NOMO-1 treated with DMSO at 0.1 percent for 48 hours (cell line): Measurements from ENCODE around the gene FAM222B.
A peak's percentile ranks its signal among the peaks of the same experiment; 100 is the strongest.
"Not testable (repeated sequence)": the region's sequence is repeated elsewhere in the genome, so short reads cannot be mapped to it uniquely, and the experiment has no call there.

Experiments used
- DNase-seq: peaks from one replicate; lab custom pipeline; 2025; ENCODE audit not compliant: unreplicated experiment; lab: John Stamatoyannopoulos, UW

FAM222B gene, protein sequence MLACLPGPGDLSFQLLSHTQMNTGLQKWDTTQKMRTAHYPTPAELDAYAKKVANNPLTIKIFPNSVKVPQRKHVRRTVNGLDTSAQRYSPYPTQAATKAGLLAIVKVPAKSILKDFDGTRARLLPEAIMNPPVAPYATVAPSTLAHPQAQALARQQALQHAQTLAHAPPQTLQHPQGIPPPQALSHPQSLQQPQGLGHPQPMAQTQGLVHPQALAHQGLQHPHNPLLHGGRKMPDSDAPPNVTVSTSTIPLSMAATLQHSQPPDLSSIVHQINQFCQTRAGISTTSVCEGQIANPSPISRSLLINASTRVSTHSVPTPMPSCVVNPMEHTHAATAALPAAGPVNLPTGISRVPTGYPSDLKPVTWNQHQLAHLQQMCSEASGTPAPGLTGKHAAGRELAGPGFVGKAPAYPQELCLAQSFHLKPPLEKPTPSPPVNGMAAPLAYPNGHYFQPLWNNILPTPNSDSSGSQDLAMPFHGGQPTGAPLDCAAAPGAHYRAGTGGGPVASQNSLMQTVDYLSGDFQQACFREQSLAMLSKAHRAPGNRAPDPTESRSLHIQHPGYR

GRCh38 chr17:28842282-28843012 lies at the start of gene FAM222B:
Gene FAM222B, minus strand, starts transcription at chr17:28842790. Its CDS starts 76,123 bp downstream, at chr17:28766667.
- DNase-seq: peak; percentile 64

DNA sequence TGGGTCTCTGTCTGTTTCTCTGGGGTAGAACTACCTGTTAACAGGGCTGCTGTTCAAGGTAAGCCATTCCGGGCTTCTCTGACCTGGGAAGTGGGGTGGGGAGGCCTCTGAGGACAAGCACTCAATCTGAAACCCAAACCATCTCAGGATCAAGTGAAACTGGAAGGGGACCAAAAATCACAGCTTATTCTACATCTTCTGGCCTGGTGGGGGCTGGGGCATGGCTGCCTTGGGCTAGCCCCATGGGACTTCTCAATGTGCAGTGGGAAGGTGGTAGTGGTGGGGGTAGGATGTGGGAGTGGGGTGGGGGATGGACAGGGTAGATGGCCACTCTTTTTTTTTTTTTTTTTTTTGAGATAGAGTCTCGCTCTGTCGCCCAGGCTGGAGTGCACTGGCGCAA lies 49.4 kb upstream of the FAM222B start:
- no peak for DNase-seq

DNA sequence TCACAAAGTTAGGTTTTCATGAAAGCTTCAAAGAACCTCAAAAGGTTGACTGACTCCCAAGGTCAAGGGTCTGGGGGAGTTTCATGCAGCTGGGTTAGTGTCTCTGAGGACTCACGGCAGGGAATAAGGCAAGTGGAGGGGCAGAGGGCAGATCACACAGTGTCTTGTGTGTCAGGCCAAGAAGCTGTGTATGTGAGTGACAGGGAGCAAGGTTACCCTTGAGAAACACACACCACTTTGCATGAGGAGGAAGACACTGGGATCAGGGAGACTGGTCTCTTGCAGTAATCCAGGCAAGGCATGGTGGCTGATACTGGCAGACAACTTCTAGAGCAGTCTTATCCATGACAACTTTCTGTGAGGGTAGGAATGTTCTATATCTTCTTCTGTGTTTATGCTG lies 48.6 kb upstream of the FAM222B start:
- DNase-seq: no peak

DNA sequence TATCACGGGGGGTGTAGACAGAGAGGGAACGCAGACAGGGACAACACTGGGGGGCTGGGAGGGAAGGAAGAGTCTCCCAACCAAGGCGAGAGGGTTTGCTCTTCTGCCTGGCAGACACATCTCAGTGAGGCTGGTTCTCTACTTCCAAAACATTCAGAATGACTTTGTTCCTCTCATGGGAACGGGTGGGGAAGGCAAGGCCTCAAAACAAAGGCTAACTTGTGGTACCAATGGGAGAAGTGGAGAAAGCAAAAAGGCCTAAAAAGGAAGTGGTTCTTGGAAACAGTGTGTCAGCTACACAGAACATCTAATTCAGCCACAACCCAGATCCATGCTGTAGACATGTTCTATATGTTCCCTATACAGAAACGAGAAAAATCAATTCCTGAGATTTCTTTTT lies 47.4 kb upstream of the FAM222B start:
- no peak for DNase-seq

GRCh38 chr17:28888832-28889231 lies 46.2 kb upstream of the FAM222B start:
- no peak for DNase-seq

- DNase-seq: no peak
Measured at GRCh38 chr17:28887871-28888471, 45.4 kb upstream of the FAM222B start.

DNA sequence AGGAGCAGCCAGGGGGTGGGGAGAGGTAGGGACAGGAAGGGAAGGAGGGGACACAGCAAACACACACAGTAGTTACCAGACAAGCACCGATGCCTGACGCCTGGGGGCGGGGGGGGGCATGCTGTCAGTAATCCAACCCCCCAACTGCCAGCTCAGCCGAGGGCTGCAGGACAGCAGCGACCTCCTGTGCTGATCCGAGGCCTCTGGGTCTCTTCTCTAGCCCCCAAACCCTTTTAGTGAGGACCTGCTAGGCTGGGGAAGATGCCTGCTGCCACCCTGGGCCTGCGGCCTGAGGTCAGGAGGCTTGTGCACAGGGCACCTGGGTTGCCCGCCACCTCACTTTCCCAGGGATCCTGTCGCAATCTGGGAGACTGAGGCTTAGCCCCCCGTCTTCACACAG lies 43.4 kb upstream of the FAM222B start:
- no peak for DNase-seq

GRCh38 chr17:28885363-28885762 lies 42.8 kb upstream of the FAM222B start:
- DNase-seq: no peak

GRCh38 chr17:28883967-28884702 lies 41.5 kb upstream of the FAM222B start:
- DNase-seq: no peak

DNA sequence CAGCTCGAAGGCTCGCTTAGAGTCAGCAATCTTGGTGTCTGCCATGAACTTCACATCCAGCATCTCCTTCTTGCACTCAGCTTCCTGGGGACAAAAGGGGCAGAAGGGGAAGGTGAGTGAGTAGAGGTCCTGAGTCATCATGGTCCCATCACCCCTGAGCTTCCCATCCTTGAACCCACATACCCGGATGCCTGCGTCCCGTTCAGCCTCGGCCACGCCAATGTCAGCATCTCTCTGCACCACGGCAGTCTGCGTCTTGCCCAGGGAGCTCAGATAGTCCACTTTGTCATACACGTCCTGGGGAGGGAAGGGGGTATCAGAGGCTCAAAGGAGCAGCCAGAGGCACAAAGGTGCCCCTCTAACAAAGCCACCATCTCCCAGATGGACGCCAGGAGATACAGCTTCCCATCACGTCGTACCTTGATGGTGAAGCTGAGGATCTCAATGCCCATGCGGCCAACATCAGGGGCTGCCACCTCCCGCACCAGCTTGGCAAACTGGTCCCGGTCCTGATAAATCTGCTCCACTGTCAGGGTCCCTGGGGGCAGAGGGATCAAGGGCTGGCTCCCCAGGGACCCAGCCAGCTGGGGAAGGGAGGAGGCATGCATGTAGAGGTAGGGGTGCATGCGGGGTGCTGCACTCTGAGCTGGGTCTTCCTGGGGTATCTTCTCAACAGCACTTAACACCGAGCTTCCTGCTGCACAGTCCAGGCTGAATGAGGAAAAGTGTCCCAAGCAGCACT lies 39.7 kb upstream of the FAM222B start:
- DNase-seq: no peak

DNA sequence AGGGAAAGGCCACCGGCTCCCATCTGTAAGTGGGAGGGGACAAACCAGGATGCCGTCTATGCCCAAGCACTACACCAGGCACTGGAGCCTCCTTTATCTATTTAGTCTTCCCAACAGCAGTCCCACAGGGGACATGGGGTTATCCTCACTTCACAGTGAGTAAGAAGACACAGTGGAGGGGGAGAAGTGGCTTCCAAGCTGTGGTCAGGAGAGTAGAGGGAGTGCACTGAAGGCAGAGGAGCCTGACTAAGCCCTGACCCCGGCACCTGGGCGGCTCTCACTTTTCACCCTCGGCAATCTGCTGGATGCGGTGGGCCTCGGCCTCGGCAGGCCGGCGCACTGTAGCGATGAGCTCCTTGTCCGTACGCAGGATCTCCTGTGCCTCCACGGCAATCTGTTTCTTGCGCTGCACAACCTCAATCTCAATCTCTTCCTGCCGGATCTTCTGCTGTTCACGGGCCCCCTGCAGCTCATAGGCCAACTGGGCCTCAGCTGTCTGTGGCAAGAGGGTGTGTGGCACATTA lies 39.0 kb upstream of the FAM222B start:
- DNase-seq: no peak

- no peak for DNase-seq
Measured at GRCh38 chr17:28880572-28880945, 38.0 kb upstream of the FAM222B start.

DNA sequence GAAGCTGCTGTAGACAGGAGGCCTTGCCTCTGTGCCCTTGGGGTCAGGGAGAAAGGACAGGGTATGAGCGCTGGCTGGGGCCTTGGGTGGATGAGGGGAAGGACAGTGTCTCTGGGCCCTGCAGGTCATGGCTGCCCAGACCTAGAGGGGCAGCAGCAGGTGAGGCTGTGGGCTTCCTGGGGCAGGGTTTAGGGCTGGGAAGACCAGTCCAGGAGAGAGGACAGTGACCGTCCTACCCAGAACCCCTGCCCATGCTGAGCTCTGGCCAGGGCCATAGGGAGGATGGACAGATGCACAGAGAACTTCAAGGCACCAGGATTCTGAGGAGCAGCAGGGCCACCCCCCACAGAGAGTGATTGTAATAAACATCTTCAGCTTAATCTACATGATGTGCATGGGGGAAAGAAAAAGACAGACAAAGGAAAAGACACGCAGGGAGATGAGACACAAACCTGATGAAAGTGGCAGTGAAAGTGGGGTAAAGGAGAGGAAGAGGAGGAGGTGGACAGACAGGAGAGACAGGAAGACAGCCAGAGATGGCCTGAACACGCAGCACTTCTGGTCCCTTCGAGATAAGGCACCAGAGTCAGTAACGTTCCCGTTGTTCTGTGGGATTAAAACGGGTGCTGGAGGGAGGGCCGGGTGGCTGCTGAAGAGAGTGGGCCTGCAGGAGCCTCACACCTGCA lies 37.4 kb upstream of the FAM222B start:
- no peak for DNase-seq

DNA sequence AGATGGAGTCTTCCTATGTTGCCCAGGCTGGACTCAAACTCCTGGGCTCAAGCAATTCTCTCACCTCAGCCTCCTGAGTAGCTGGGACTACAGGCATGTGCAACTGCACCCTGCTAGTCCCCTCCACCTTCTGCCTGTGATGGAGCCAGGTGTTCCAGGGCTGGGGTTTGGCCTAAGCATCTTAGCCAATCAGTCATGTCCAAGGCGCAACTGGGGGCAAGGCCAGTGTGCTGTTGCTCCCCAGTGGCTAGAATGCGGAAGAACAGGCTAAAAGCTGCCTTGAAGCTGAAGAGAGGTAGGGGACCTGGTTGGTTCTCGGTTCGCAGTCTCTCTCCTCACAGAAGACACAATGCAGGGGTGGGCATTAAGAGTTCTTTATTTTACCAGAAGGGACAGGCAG lies 36.4 kb upstream of the FAM222B start:
- no peak for DNase-seq

GRCh38 chr17:28878158-28878910 lies 35.7 kb upstream of the FAM222B start:
- DNase-seq: no peak

- DNase-seq: not testable (repeated sequence)
Measured at GRCh38 chr17:28877150-28877711, 34.6 kb upstream of the FAM222B start.

DNA sequence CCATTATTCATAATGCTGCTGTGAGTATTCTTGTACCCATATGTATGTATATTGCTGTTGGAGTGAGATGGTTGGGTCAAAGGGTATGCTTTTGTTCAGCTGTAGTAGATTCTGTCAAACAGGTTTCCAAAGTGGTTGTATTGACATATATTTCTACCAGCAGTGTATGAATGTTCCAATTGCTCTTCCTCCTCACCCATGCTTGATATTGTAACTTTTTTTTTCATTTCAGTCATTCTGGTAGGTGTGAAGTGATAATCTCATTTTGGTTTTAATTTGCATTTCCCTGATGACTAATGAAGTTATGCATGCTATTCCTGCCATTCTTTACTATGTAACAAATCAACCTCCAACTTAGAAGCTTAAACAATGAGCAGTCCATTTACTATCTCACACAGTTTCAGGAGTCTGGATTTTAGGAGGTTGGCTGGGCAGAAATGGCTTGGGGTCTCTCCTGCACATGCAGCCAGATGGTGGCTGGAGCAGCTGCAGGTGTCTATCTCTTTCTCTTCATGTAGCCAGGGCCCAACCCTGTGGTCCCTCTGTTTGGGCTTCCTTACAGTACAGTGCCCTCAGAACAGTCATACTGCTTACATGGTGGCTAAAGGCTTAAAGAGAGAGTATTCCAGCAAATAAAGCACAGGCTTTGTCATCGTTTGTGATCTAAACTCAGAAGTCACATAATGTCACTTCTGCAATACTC lies 33.4 kb upstream of the FAM222B start:
- DNase-seq: no peak

DNA sequence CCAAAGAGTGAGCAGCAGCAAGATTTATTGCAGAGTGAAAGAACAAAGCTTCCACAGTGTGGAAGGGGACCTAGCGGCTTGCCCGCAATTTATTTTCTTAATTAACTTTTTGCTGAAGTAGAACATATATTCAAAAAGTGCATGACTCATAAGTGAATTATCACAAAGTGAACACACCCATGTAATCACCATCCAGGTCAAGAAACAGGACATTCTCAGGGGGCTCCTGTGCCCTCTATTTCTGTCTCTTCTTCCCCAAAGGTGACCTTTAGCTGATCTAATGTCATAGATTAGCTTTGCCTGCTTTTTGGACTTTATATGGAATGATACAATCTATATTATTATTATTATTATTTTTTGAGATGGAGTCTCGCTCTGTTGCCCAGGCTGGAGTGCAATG lies 32.2 kb upstream of the FAM222B start:
- DNase-seq: no peak
